Activated CD8-positive, alpha-beta memory T cell treated with anti-CD3 and anti-CD28 coated beads, Interleukin-2, amount 50 U/mL, for 4 hours (primary cell): Measurements from ENCODE around the gene OR8B12.
"Not testable (repeated sequence)": the region's sequence is repeated elsewhere in the genome, so short reads cannot be mapped to it uniquely, and the experiment has no call there.

Source experiments
- DNase-seq: peaks from one replicate; pipeline ENCODE4 v3.0.0-alpha.2; 2020

The OR8B12 gene

GRCh38 chr11:124519850-124520549, 23.5 kb downstream of the OR8B12 start:
- DNase-seq: no peak

- DNase-seq: no peak
Observed at GRCh38 chr11:124518989-124519451, 24.4 kb downstream of the OR8B12 start.

- DNase-seq: no peak
Observed at GRCh38 chr11:124517314-124517713, 26.1 kb downstream of the OR8B12 start.

GRCh38 chr11:124514675-124515074, 28.8 kb downstream of the OR8B12 start:
- DNase-seq: not testable (repeated sequence)

- no peak for DNase-seq
Observed at GRCh38 chr11:124514131-124514530, 29.3 kb downstream of the OR8B12 start.

- DNase-seq: no peak
Observed at GRCh38 chr11:124511745-124512144, 31.7 kb downstream of the OR8B12 start.

GRCh38 chr11:124510279-124510678, 33.2 kb downstream of the OR8B12 start:
- DNase-seq: no peak

GRCh38 chr11:124499711-124500110, 43.7 kb downstream of the OR8B12 start:
- no peak for DNase-seq

- DNase-seq: no peak
Observed at GRCh38 chr11:124493016-124493655, 50.3 kb downstream of the OR8B12 start.
